ENCODE data around the gene BSN.
A peak's percentile ranks its signal among the peaks of the same experiment; 100 is the strongest.

The BSN gene

GRCh38 chr3:49602877-49603411 lies 48.7 kb downstream of the BSN start:
- DNase-seq: no peak

- DNase-seq: no peak
These were observed 52.1 kb downstream of the BSN start for GRCh38 chr3:49606427-49606826.

GRCh38 chr3:49607105-49607591 lies 52.9 kb downstream of the BSN start:
- DNase-seq: no peak

- DNase-seq: no peak
These were observed 53.5 kb downstream of the BSN start for GRCh38 chr3:49607796-49608195.

- DNase-seq: no peak
These were observed 55.0 kb downstream of the BSN start for GRCh38 chr3:49609314-49609713.

GRCh38 chr3:49609815-49610214 lies 55.5 kb downstream of the BSN start:
- DNase-seq: no peak

GRCh38 chr3:49610666-49611280 lies 56.5 kb downstream of the BSN start:
- no peak for DNase-seq

- DNase-seq: no peak
These were observed 57.0 kb downstream of the BSN start for GRCh38 chr3:49611291-49611690.

GRCh38 chr3:49611719-49612118 lies 57.4 kb downstream of the BSN start:
- no peak for DNase-seq

GRCh38 chr3:49614936-49615335 lies 60.7 kb downstream of the BSN start:
- no peak for DNase-seq

- no peak for DNase-seq
These were observed 61.8 kb downstream of the BSN start for GRCh38 chr3:49616061-49616460.

GRCh38 chr3:49616491-49616941 lies 62.2 kb downstream of the BSN start:
- DNase-seq: peak; percentile 7

GRCh38 chr3:49617390-49618013 lies 63.2 kb downstream of the BSN start:
- no peak for DNase-seq

GRCh38 chr3:49618412-49618811 lies 64.1 kb downstream of the BSN start:
- no peak for DNase-seq

- DNase-seq: no peak
These were observed 65.4 kb downstream of the BSN start for GRCh38 chr3:49619649-49620048.

- no peak for DNase-seq
These were observed 66.5 kb downstream of the BSN start for GRCh38 chr3:49620728-49621127.

GRCh38 chr3:49623071-49623470 lies 68.8 kb downstream of the BSN start:
- no peak for DNase-seq

- DNase-seq: no peak
These were observed 70.8 kb downstream of the BSN start for GRCh38 chr3:49625071-49625470.

- no peak for DNase-seq
These were observed 71.9 kb downstream of the BSN start for GRCh38 chr3:49626101-49626581.

GRCh38 chr3:49626796-49627195 lies 72.5 kb downstream of the BSN start:
- no peak for DNase-seq

GRCh38 chr3:49627634-49628033 lies 73.4 kb downstream of the BSN start:
- no peak for DNase-seq

GRCh38 chr3:49628249-49628648 lies 74.0 kb downstream of the BSN start:
- no peak for DNase-seq

GRCh38 chr3:49629451-49629850 lies 75.2 kb downstream of the BSN start:
- no peak for DNase-seq

- no peak for DNase-seq
These were observed 75.6 kb downstream of the BSN start for GRCh38 chr3:49629866-49630265.

Measured in NCI-H2227 treated with DMSO at 0.1 percent for 48 hours (cell line).